HG03139 (cell line): Measurements from ENCODE around the gene SLC39A10.

ENCODE experiments used
- ATAC-seq: cut with Tn5 transposase; IDR thresholded peaks from one replicate; pipeline ENCODE4 v1.9.1; 2021; ENCODE audit not compliant: unreplicated experiment

SLC39A10 gene

DNA sequence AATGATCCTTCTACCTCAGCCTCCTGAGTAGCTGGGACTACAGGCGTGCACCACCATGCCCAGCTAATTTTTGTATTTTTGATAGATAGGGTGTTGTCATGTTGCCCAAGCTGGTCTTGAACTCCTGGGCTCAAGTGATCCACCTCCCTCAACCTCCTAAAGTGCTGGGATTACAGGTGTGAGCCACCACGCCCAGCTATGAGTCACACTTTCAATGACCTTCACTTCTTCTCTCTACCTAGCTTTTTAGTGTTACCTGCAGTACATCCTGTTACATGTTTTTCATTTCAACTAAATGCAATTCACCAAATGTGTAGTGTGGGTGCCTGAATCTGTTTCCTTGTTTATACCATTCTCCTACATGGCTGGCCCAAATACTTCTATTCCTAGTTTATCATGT, 64.0 kb downstream of the SLC39A10 start:
- ATAC-seq, result no peak

DNA sequence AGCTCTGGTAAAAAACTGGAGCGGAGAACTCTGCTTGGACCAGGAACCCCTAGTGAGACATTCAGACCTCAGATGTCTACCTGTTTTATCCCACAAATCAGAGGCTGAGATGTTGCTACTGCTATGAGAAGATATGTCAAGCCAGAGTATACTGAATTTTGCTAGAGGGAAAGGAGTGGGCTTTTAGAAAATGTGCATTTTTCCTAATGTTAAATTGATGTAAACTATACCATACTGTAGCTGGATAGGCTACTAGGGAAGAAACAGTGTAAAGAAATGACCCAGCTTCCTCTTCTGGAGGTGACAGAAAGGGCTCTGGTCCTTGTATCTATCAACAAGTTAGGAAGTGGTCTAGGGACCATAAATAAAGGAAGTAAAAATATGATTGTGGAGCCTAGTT, 65.0 kb downstream of the SLC39A10 start:
- ATAC-seq, result no peak

DNA sequence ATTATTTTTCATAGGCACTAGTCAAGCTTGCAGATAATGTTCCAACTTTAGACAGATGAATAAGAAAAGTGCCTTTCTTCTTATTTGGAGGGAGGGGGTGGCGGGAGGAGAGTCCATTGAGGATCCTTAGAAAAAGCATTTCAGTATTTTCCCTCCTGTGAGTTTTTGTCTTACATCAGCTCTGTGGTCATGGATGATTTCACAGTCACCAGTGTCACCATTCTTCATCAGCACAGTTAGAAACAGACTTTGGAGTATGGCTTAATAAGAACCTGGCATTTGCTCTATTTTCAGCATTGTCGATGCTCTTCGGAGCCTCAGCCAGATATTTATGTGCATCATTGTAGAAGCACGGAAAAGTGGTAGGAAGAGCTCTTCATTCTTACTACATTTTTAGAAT, 70.1 kb downstream of the SLC39A10 start:
- no peak for ATAC-seq

DNA sequence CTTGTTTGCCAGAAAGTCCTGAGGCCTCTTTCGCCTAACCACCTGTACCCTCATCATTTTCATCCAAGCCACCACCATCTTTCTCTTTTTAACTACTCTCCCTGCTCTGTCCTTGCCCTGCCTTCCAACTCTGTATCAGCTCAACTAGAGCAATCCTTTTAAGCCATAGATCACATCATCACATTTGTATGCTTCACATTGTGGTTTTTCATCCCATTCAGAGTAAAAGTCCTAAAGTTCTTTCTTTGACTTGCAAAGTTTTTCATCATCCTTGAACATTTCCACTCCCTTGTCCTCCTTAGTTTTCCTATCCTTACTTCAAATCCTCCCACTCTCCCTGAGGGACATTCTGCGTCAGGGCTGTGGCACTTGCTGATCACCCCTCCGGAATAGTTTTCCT, 73.9 kb downstream of the SLC39A10 start:
- ATAC-seq, result no peak

DNA sequence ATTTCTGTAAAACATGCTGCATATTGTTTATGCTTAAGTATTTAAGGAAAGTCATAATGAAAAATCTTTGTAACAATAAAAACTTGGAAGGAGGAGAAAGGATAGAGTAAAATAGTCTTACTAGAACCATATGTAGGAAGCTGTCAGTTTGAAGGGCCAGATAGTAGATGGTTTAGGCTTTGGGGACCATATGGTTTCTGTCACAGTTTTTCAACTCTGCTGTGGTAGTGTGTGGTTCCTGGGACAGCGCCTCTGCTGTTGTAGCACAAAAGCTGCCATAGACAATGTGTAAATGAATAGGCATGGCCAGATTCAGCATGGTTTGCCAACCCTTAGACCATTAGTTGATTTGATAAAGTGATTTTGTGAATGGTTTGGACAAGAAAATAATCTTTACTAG, 75.5 kb downstream of the SLC39A10 start:
- ATAC-seq, result no peak

DNA sequence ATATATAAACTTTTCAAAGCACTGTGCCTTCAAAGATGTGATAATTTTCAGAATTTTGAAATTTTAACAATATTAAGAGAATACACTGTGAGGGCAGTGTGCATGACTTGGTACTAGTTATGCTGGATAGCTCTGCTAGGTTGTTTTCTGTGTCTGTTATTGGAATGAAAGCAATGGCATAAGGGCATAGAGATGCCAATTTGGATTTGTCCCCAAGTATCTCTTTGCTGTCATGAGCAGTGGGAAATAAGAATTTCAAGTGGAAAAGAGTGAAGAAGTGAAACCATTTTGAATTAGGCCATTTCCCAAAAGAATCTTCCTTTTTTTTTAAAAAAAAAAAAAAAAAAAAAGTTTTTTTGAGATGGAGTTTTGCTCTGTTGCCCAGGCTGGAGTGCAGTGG, 76.8 kb downstream of the SLC39A10 start:
- ATAC-seq, result no peak

DNA sequence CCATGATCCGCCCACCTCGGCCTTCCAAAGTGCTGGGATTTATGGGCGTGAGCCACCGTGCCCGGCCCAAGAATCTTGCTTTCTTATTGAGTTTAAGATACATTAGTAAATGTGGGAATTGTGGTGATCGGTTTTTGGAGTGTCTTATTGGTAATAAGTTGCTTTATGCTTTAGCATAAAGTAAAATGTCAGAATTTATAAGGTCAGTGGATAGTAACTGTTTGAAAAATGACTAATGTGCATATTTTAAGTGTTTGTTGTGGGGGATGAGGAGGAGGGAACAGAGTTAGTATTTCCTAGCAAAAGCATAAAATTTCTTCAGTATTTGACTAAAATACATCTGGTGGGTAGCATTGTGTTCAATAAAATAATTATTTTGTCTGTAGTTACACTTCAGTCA, 77.4 kb downstream of the SLC39A10 start:
- ATAC-seq, result no peak

DNA sequence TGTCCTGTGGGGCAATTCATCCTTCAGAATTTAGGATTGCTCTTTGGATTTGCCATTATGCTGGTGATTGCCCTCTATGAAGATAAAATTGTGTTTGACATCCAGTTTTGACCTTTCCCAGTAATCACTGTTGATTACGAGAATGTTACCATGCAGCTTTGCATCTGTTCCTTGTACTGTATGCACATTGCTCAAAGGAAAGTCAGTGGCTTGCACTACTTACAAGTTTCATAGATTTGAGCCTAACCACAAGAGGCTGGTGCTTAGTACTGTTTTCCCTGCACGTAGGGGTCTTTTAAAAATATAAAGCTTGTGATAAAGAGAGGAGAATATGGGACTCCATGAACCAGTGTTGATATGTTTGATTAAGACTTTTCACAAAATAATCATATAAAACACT, 77.9 kb downstream of the SLC39A10 start:
- no peak for ATAC-seq

DNA sequence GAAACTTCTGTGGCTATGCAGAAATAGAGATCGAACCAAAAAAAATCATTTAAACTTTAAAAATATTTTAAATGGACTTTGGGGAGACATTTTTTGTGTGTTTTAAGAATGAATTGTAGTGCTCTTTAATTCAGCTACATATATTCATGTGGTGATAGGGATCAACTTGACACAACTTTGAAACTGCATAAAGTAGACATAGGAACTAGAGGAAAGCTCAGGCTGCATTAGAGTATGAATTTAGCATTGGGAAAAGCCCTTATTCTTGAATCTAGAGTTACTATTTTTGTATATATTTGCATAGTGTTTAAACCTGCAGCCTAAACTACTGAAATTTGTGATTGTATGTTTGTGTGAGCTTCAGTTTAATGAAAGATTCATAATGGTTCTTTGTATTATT, 78.3 kb downstream of the SLC39A10 start:
- no peak for ATAC-seq

DNA sequence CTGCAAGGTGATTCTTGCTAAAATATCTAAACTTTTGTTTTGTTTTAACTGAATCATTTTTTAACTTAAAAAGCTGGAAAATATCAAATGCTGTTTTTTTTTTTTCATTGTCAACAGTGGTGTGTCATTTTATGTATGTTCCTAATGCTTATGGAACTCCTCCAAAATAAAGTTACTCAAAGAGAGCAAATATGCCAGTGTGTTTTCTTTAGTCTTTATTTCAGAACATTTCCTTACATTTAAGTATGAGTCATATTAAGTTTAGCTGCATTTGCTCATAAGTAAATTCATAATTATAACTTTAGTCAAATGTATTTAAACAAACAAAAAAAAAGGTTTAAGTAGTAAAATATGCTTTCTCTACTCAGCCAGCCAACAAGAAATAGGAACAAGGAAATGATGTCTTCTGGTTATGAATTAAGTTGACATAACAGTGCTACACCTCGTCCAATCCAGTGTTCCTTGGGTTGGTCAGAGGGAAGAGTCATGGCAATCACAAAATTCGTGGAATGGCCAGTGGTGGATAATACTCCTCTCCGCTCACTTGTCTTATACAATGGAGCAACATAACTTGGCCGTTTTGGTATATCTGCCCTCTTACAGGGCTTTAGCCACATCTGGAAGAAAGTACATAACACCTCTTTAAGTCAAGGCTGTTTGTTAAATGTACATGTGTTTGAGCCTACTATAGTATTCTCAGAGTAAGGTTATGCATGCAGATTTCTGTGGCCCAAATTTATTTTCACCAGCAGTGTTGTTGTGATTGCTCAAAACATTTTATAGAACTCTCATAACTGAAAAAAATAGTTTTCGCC, 80.7 kb downstream of the SLC39A10 start:
- ATAC-seq, result no peak

DNA sequence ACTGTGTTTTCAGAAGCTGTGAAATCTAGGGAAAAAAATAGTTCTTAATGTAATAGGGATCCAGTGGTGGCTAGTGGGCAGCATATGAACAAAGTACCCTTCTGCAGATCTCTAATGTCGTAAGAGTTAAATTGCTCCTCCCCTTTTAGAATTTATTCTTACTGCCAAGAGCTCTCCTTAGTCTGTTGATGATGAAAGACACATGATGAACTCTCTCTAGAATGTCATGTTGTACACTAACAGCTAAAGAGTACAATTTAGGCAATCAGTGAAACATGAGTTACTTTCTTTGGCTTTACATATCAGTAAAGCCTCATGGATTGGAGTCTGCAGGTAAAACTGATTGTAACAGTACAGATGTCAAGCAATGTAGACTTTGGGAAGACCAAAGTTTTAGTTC, 84.2 kb downstream of the SLC39A10 start:
- no peak for ATAC-seq

DNA sequence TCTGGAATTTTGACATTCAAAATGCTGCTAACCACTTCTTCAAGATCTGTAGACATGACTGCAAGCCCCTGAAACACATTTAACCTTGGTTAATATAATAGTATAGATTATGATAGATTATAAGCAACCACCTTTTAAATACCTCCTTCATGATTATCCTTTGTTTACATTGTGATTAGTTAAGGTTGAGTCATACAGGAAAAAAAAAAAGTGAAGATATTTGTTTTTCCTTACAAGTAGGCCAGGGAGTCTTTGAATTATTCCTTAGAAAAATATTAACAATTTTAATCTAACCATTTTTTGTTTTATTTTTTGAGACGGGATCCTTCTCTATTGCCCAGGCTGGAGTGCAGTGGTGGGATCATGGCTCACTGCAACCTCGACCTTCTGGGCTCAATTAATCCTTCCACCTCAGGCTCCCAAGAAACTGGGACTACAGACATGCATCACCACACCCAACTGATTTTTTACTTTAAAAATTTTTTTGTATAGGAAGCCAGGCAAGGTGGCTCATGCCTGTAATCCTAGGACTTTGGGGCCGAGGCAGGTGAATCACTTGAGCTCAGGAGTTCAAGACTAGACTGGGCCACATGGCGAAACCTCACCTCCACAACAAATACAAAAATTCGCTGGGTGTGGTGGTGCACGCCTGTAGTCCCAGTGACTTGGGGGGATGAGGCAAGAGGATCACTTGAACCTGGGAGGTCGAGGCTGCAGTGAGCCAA, 99.4 kb downstream of the SLC39A10 start:
- ATAC-seq, result no peak

DNA sequence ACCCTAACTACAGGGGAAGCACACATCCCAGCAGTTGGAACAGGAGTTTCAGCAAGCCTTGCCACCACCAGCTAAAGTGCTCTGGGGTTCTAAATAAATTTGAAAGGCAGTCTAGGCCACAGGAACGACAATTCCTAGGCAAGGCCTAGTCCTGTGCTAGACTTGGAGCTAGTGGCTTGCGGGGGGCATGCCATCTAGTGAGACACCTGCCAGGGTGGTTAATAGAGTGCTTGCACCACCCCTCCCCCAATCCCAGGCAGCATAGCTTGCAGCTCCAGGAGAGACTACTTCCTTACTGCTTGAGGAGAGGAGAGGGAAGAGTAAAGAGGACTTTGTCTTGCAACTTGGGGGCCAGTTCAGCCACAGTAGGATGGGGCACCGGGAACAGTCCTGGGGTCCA, 101.8 kb downstream of the SLC39A10 start:
- ATAC-seq, result no peak

DNA sequence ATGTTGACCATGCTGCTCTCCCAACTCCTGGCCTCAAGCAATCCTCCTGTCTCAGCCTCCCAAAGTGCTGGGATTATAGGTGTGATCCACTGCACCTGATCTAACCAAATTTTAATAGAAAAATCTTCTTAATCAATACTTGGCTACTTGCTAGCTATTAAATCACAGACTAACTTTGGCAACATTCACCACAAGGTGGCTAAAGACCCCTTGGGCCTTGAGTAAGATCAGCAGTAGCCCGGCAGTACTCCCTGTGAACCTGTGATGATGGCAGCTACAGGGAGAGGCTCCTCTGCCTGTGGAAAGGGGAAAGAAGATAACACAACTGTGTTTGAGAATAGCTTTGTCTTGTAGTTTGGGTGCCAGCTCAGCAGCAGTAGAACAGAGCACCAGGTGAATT, 102.9 kb downstream of the SLC39A10 start:
- ATAC-seq, result no peak

DNA sequence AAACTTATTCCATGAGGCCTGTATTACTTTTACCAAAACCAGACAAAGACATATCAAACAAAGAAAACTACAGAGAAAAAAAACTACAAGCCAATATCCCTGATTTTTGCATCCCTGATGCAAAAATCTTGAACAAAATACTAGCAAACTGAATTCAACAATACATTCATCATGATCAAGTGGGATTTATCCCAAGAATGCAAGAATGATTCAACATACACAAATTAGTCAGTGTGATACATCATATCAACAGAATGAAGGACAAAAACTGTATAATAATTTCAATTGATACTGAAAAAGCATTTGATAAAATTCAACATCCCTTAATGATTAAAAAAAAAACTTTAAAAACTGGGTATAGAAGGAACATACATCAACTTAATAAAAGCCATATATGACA, 106.8 kb downstream of the SLC39A10 start:
- ATAC-seq, result no peak

DNA sequence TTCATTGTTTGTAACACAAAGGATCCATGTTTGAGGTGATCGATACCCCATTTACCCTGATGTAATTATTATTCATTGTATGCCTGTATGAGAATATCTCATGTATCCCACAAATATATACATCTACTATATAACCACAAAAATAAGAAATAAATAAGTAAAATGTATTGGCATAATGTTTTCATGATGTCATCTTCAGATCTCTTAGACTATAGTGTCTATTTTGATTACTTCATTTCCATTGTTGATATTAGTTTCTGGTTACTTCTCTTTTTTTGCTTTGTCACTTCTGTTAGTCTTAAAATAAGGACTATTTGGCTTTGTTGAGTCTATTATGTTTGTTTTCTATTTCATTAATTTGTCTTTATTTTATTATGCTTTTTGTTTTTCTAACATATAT, 109.7 kb downstream of the SLC39A10 start:
- ATAC-seq, result no peak

DNA sequence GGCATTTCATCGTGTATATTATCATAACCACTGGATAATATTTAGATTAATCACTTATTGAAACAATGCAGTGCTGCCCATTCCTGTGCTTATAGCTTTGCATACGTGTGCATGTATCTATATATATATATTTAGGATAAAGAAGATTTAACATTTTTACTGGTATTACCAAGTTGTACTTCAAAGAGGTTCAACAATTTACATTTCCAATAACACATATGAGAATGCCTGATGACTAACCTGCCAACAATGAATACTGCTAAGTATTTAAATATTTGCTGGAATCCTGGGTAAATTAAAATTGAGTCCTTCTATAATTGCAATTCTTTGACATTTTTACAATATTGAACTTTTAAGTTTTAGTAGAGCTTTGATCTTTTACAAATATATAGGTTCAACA, 111.4 kb downstream of the SLC39A10 start:
- ATAC-seq, result no peak

DNA sequence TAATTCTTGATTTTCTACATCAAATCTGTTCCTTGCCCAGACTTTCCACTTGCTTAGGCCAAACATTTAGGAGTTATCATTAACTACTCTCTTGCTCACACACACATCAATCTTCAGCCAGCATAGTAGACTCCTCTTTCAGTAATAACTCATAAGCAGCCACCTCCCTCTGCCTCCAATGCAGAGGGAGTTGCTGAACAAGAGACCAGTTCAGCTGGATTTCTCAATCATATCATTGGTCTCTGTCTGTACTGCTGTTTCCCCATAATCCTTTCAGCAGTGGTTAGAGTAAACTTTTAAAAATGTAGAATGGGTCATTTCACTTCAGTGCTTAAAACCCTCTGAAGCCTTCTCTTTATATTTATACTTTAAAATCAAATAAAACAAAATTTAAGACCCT, 112.9 kb downstream of the SLC39A10 start:
- ATAC-seq, result no peak

DNA sequence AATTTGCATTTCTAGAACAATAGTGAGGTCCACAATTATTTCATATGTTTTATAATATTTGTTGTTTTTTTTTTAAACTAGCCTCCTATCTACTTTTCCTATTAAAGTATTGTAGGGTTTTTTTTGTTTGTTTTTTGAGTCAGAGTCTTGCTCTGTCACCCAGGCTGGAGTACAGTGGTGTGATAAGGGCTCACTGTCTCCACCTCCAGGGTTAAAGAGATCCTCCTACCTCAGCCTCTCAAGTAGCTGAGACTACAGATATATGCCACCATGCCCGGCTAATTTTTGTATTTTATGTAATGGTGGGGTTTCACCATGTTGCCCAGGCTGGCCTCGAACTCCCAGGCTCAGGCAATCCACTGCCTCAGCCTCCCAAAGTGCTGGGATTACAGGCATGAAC, 122.5 kb downstream of the SLC39A10 start:
- no peak for ATAC-seq

DNA sequence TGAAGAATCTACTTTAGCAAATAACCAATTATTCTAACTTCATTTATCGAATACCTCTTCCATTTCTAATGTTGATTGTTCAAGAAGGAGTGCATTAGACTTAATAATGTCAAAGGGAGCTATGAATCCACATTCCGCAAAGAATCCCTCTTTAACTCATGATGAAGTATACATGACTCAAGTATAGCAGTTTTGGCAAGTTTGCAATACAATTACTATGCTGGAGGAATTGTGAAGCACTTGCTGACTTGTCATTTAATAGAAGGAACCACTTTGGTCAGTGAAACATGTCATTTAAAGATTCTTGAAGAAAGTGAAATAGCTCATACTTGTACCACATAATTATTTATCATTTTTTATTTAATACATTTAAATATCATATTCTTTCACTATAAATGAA, 125.1 kb downstream of the SLC39A10 start:
- ATAC-seq, result no peak
